Fibroblast of lung (primary cell): ENCODE data around the gene ERICH6B. TPM values are rescaled to one million over a fixed set of nuclear protein-coding genes. Genes with fewer than 3 reads are reported as not detected.

Experiments used
- DNase-seq, 2 donors: peaks; one replicate each; pipeline versions ENCODE4 v3.0.0 to v3.0.0-alpha.2; 2010; ENCODE audit warnings: low read depth in 2 of 2
- H2AFZ ChIP-seq: 2 replicates; pipeline ENCODE4 v1.5.1; 2012; ENCODE audit warnings: low read length, control low read depth, inconsistent platforms
- H3K27ac ChIP-seq: 2 replicates; pipeline ENCODE4 v1.5.1; 2011; ENCODE audit warnings: low read length, control low read depth; ENCODE audit not compliant: insufficient read depth
- H3K27me3 ChIP-seq: 2 replicates; pipeline ENCODE4 v1.5.1; 2011; ENCODE audit warnings: mild to moderate bottlenecking, low read length; ENCODE audit not compliant: control insufficient read depth, insufficient read depth
- H3K36me3 ChIP-seq: 2 replicates; pipeline ENCODE4 v1.5.1; 2011; ENCODE audit warnings: low read length; ENCODE audit not compliant: control insufficient read depth, insufficient read depth
- H3K4me1 ChIP-seq: 2 replicates; pipeline ENCODE4 v1.5.1; 2011; ENCODE audit warnings: low read length; ENCODE audit not compliant: control insufficient read depth, insufficient read depth; ENCODE audit errors: extremely low read depth
- H3K4me2 ChIP-seq: 2 replicates; pipeline ENCODE4 v1.5.1; 2011; ENCODE audit warnings: low read length, control low read depth; ENCODE audit not compliant: insufficient read depth; ENCODE audit errors: extremely low read depth
- H3K4me3 ChIP-seq, 4 experiments: fragments of 200-600 bp in 1 of 4; sonication (generic) in 1 of 4; replicated peaks in 1 of 4; 2 replicates each; pipeline ENCODE4 v1.5.1; 2011 to 2016; ENCODE audit warnings: low read length in 4 of 4, low read depth in 3 of 4, mild to moderate bottlenecking in 3 of 4, control low read depth in 2 of 4, inconsistent platforms in 1 of 4, mixed read lengths in 1 of 4; ENCODE audit not compliant: insufficient read depth in 1 of 4; ENCODE audit errors: control extremely low read depth in 1 of 4
- H3K79me2 ChIP-seq: 2 replicates; pipeline ENCODE4 v1.5.1; 2012; ENCODE audit warnings: mild to moderate bottlenecking, low read length, inconsistent platforms; ENCODE audit not compliant: control insufficient read depth, insufficient read depth
- H3K9ac ChIP-seq: 2 replicates; pipeline ENCODE4 v1.5.1; 2011; ENCODE audit warnings: mild to moderate bottlenecking, low read length, control low read depth; ENCODE audit not compliant: insufficient read depth
- H3K9me3 ChIP-seq: 2 replicates; pipeline ENCODE4 v1.5.1; 2012; ENCODE audit warnings: low read depth, low read length; ENCODE audit not compliant: control insufficient read depth, insufficient read depth
- H4K20me1 ChIP-seq: 2 replicates; pipeline ENCODE4 v1.5.1; 2011; ENCODE audit warnings: low read length; ENCODE audit not compliant: control insufficient read depth, insufficient read depth; ENCODE audit errors: extremely low read depth
- CTCF ChIP-seq, 2 donors: IDR thresholded peaks in 1 of 2; conservative IDR thresholded peaks in 1 of 2; 1 replicate in 1 of 2; 2 replicates in 1 of 2; pipeline ENCODE4 v1.5.1; 2011 to 2012; ENCODE audit warnings: low read length in 2 of 2, control low read depth in 1 of 2, inconsistent platforms in 1 of 2, low read depth in 1 of 2, mild to moderate bottlenecking in 1 of 2
- EZH2 ChIP-seq: IDR thresholded peaks from 2 replicates; pipeline ENCODE4 v1.5.1; 2012; ENCODE audit warnings: low read length, control low read depth, mild to moderate bottlenecking; ENCODE audit errors: missing control alignments
- polyA plus RNA-seq, 2 donors: library from polyadenylated mRNA; depleted of rRNA in 1 of 2; stranded (reverse) in 1 of 2; unstranded in 1 of 2; fragments of >200 nt; gene quantifications; 2 replicates each; pipeline ENCODE4 v1.2.1, GENCODE V29; 2011 to 2012; ENCODE audit warnings: missing spikeins in 1 of 2
- total RNA-seq: library from RNA; depleted of rRNA; stranded (reverse); fragments of >200 nt; gene quantifications from 2 replicates; pipeline ENCODE4 v1.2.1, GENCODE V29; 2014

The ERICH6B gene
- total and polyA plus RNA-seq, 2 donors (not counting 1 experiment from before 2014, with no cell fraction given), result not detected

GRCh38 chr13:45598597-45598996 is 16.9 kb downstream of the ERICH6B start:
- H3K9me3 ChIP-seq, result no peaks in the 10 kb centered on the region
- H3K4me3 ChIP-seq, result no peak overlapping the region
- H4K20me1 ChIP-seq, result no peaks in the 10 kb centered on the region
- no peak overlapping the region for H2AFZ ChIP-seq
- no peak overlapping the region for H3K4me2 ChIP-seq
- no peak overlapping the region for H3K27ac ChIP-seq
- no peak overlapping the region for H3K9ac ChIP-seq
- H3K79me2 ChIP-seq, result no peaks in the 10 kb centered on the region
- H3K4me1 ChIP-seq, result no peaks in the 10 kb centered on the region
- no peaks in the 10 kb centered on the region for H3K36me3 ChIP-seq
- TF ChIP-seq CTCF (conservative IDR thresholded peaks at IDR 0.05 in 1 of 2, IDR thresholded peaks at IDR 0.05 in 1 of 2; ENCODE audit: low read depth in 1 of 2, low read length in 2 of 2) (no peak), EZH2 (no peak)
- peaks cover 3% of the 10 kb centered on the region for H3K27me3 ChIP-seq
- no peak for DNase-seq

GRCh38 chr13:45596800-45597475 is 18.6 kb downstream of the ERICH6B start:
- no peak overlapping the region for H3K9ac ChIP-seq
- H3K4me3 ChIP-seq, result no peak overlapping the region
- H4K20me1 ChIP-seq, result no peaks in the 10 kb centered on the region
- DNase-seq, result no peak
- no peaks in the 10 kb centered on the region for H3K79me2 ChIP-seq
- H2AFZ ChIP-seq, result no peak overlapping the region
- H3K4me2 ChIP-seq, result no peak overlapping the region
- TF ChIP-seq EZH2, result no peak
- TF ChIP-seq CTCF (conservative IDR thresholded peaks at IDR 0.05 in 1 of 2, IDR thresholded peaks at IDR 0.05 in 1 of 2; ENCODE audit: low read depth in 1 of 2, low read length in 2 of 2), result no peak
- H3K27me3 ChIP-seq, result peaks cover 2% of the 10 kb centered on the region
- H3K4me1 ChIP-seq, result no peaks in the 10 kb centered on the region
- no peak overlapping the region for H3K27ac ChIP-seq
- no peaks in the 10 kb centered on the region for H3K9me3 ChIP-seq
- H3K36me3 ChIP-seq, result no peaks in the 10 kb centered on the region

GRCh38 chr13:45595965-45596364 is 19.6 kb downstream of the ERICH6B start:
- H3K9ac ChIP-seq, result no peak overlapping the region
- H3K79me2 ChIP-seq, result no peaks in the 10 kb centered on the region
- no peaks in the 10 kb centered on the region for H3K36me3 ChIP-seq
- no peak overlapping the region for H2AFZ ChIP-seq
- no peaks in the 10 kb centered on the region for H3K4me1 ChIP-seq
- no peaks in the 10 kb centered on the region for H3K9me3 ChIP-seq
- no peaks in the 10 kb centered on the region for H4K20me1 ChIP-seq
- DNase-seq, result no peak
- no peaks in the 10 kb centered on the region for H3K27me3 ChIP-seq
- no peak for TF ChIP-seq EZH2
- no peak for TF ChIP-seq CTCF (conservative IDR thresholded peaks at IDR 0.05 in 1 of 2, IDR thresholded peaks at IDR 0.05 in 1 of 2; ENCODE audit: low read depth in 1 of 2, low read length in 2 of 2)
- no peak overlapping the region for H3K27ac ChIP-seq
- no peak overlapping the region for H3K4me3 ChIP-seq
- no peak overlapping the region for H3K4me2 ChIP-seq
